Activated CD4-positive, alpha-beta T cell treated with anti-CD3 and anti-CD28 coated beads, Interleukin-2, amount 10 ng/mL, durations not matched to agents 7 days and 5 days (primary cell): ENCODE data around the gene PPP6R3. TPM values are rescaled to one million over a fixed set of nuclear protein-coding genes. Genes with fewer than 3 reads are reported as not detected.
A peak's percentile ranks its signal among the peaks of the same experiment; 100 is the strongest.
"Not testable (repeated sequence)": the region's sequence is repeated elsewhere in the genome, so short reads cannot be mapped to it uniquely, and the experiment has no call there.

ENCODE experiments used
- CTCF ChIA-PET: fragments of 350-600 bp; sonication (Branson Sonifier 250); formaldehyde crosslinking; loops from one replicate; lab custom pipeline; 2021; ENCODE audit warnings: antibody characterized with exemption; lab: Charles Lee
- POLR2A ChIA-PET: fragments of 350-600 bp; sonication (Branson Sonifier 250); formaldehyde crosslinking; loops from one replicate; lab custom pipeline; 2021; ENCODE audit warnings: antibody characterized with exemption; lab: Charles Lee
- DNase-seq: peaks from one replicate; pipeline ENCODE4 v3.0.0-alpha.2; 2020
- H3K27ac Mint-ChIP-seq: one replicate; pipeline ENCODE4 v1.8.0; 2021; ENCODE audit warnings: mild to moderate bottlenecking, moderate library complexity, mixed read lengths
- H3K27me3 Mint-ChIP-seq: one replicate; pipeline ENCODE4 v1.8.0; 2021; ENCODE audit warnings: mixed read lengths
- H3K36me3 Mint-ChIP-seq: one replicate; pipeline ENCODE4 v1.8.0; 2021; ENCODE audit warnings: low read depth, mixed read lengths
- H3K4me1 Mint-ChIP-seq: one replicate; pipeline ENCODE4 v1.8.0; 2021; ENCODE audit warnings: mixed read lengths
- H3K4me3 Mint-ChIP-seq: one replicate; pipeline ENCODE4 v1.8.0; 2021; ENCODE audit warnings: mild to moderate bottlenecking, moderate library complexity, mixed read lengths
- H3K9me3 Mint-ChIP-seq: one replicate; pipeline ENCODE4 v1.8.0; 2021; ENCODE audit warnings: mixed read lengths
- total RNA-seq, 2 experiments: library from RNA; stranded (reverse); gene quantifications; one replicate each; pipeline ENCODE4 v1.2.3, GENCODE V29; 2021

The PPP6R3 gene
- total RNA-seq, 2 experiments from 2014 or later, result 114 to 124 TPM

- H3K4me3 Mint-ChIP-seq, DNase-seq, H3K4me1 Mint-ChIP-seq, H3K27me3 Mint-ChIP-seq, H3K9me3 Mint-ChIP-seq, H3K36me3 Mint-ChIP-seq, POLR2A ChIA-PET, CTCF ChIA-PET, H3K27ac Mint-ChIP-seq: not testable (repeated sequence)
Observed at GRCh38 chr11:68628837-68629236, 168.3 kb downstream of the PPP6R3 start.

- H3K27me3 Mint-ChIP-seq, H3K27ac Mint-ChIP-seq, H3K4me1 Mint-ChIP-seq, DNase-seq, H3K9me3 Mint-ChIP-seq, POLR2A ChIA-PET, H3K4me3 Mint-ChIP-seq, H3K36me3 Mint-ChIP-seq, CTCF ChIA-PET: not testable (repeated sequence)
Observed at GRCh38 chr11:68632375-68632774, 171.8 kb downstream of the PPP6R3 start.

- H3K27ac Mint-ChIP-seq, result no peak overlapping the region
- peaks cover 8% of the 10 kb centered on the region for H3K27me3 Mint-ChIP-seq
- ChIA-PET CTCF (no interaction called here), POLR2A (no interaction called here)
- H3K36me3 Mint-ChIP-seq, result no peaks in the 10 kb centered on the region
- no peaks in the 10 kb centered on the region for H3K9me3 Mint-ChIP-seq
- peak; percentile 65 for DNase-seq
- H3K4me1 Mint-ChIP-seq, result no peaks in the 10 kb centered on the region
- no peak overlapping the region for H3K4me3 Mint-ChIP-seq
Observed at GRCh38 chr11:68632802-68633201, 172.2 kb downstream of the PPP6R3 start.

- H3K27me3 Mint-ChIP-seq, H3K9me3 Mint-ChIP-seq, POLR2A ChIA-PET, H3K4me3 Mint-ChIP-seq, CTCF ChIA-PET, H3K4me1 Mint-ChIP-seq, H3K36me3 Mint-ChIP-seq, H3K27ac Mint-ChIP-seq, DNase-seq: not testable (repeated sequence)
Observed at GRCh38 chr11:68634606-68635005, 174.1 kb downstream of the PPP6R3 start.

- DNase-seq, H3K36me3 Mint-ChIP-seq, H3K4me3 Mint-ChIP-seq, CTCF ChIA-PET, H3K4me1 Mint-ChIP-seq, POLR2A ChIA-PET, H3K27ac Mint-ChIP-seq, H3K27me3 Mint-ChIP-seq, H3K9me3 Mint-ChIP-seq: not testable (repeated sequence)
Observed at GRCh38 chr11:68635172-68635571, 174.6 kb downstream of the PPP6R3 start.

- DNase-seq, result not testable (repeated sequence)
Observed at GRCh38 chr11:68635883-68636282, 175.3 kb downstream of the PPP6R3 start.

GRCh38 chr11:68639322-68639721 lies 178.8 kb downstream of the PPP6R3 start:
- H3K36me3 Mint-ChIP-seq, H3K4me3 Mint-ChIP-seq, H3K27ac Mint-ChIP-seq, H3K27me3 Mint-ChIP-seq, DNase-seq, POLR2A ChIA-PET, CTCF ChIA-PET, H3K4me1 Mint-ChIP-seq, H3K9me3 Mint-ChIP-seq: not testable (repeated sequence)

More at GRCh38 chr11:68635883-68636282, 175.3 kb downstream of the PPP6R3 start:
- CTCF ChIA-PET, H3K27ac Mint-ChIP-seq, H3K9me3 Mint-ChIP-seq, H3K4me3 Mint-ChIP-seq, H3K4me1 Mint-ChIP-seq, H3K36me3 Mint-ChIP-seq, POLR2A ChIA-PET, H3K27me3 Mint-ChIP-seq: not testable (repeated sequence)

- POLR2A ChIA-PET, result no interaction called here
- Mint-ChIP-seq H3K27ac (no peak overlapping the region), H3K36me3 (no peaks in the 10 kb centered on the region), H3K4me3 (no peak overlapping the region), H3K9me3 (peaks cover 3% of the 10 kb centered on the region), H3K4me1 (no peaks in the 10 kb centered on the region), H3K27me3 (peaks cover 11% of the 10 kb centered on the region)
- DNase-seq, result no peak
- CTCF ChIA-PET, result no interaction called here
Observed at GRCh38 chr11:68641880-68642279, 181.3 kb downstream of the PPP6R3 start.

GRCh38 chr11:68643585-68643984 lies 183.0 kb downstream of the PPP6R3 start:
- H3K36me3 Mint-ChIP-seq, result no peaks in the 10 kb centered on the region
- ChIA-PET POLR2A (no interaction called here), CTCF (no interaction called here)
- H3K9me3 Mint-ChIP-seq, result peaks cover 6% of the 10 kb centered on the region
- H3K27ac Mint-ChIP-seq, result no peak overlapping the region
- peaks cover 19% of the 10 kb centered on the region for H3K27me3 Mint-ChIP-seq
- H3K4me1 Mint-ChIP-seq, result no peaks in the 10 kb centered on the region
- DNase-seq, result no peak
- H3K4me3 Mint-ChIP-seq, result no peak overlapping the region

GRCh38 chr11:68646832-68647231 lies 186.3 kb downstream of the PPP6R3 start:
- peaks cover 19% of the 10 kb centered on the region for H3K27me3 Mint-ChIP-seq
- DNase-seq, result no peak
- POLR2A ChIA-PET, result no interaction called here
- CTCF ChIA-PET, result no interaction called here
- no peak overlapping the region for H3K4me3 Mint-ChIP-seq
- peaks cover 6% of the 10 kb centered on the region for H3K9me3 Mint-ChIP-seq
- no peaks in the 10 kb centered on the region for H3K36me3 Mint-ChIP-seq
- H3K4me1 Mint-ChIP-seq, result no peaks in the 10 kb centered on the region
- no peak overlapping the region for H3K27ac Mint-ChIP-seq

- peaks cover 7% of the 10 kb centered on the region for H3K9me3 Mint-ChIP-seq
- POLR2A ChIA-PET, result no interaction called here
- H3K4me1 Mint-ChIP-seq, result no peaks in the 10 kb centered on the region
- no peaks in the 10 kb centered on the region for H3K36me3 Mint-ChIP-seq
- no peak overlapping the region for H3K4me3 Mint-ChIP-seq
- CTCF ChIA-PET, result interaction anchor here (0.8 kb wide), 1 partner anchor 28 kb away, joined by 3 read pairs; no protein-coding TSS in a partner anchor
- no peak overlapping the region for H3K27ac Mint-ChIP-seq
- H3K27me3 Mint-ChIP-seq, result peaks cover 16% of the 10 kb centered on the region
- DNase-seq, result no peak
Observed at GRCh38 chr11:68649851-68650555, 189.5 kb downstream of the PPP6R3 start.

GRCh38 chr11:68650801-68651200 lies 190.2 kb downstream of the PPP6R3 start:
- Mint-ChIP-seq H3K4me3 (no peak overlapping the region), H3K9me3 (peaks cover 10% of the 10 kb centered on the region), H3K36me3 (no peaks in the 10 kb centered on the region), H3K27me3 (peaks cover 16% of the 10 kb centered on the region), H3K27ac (no peak overlapping the region), H3K4me1 (no peaks in the 10 kb centered on the region)
- ChIA-PET POLR2A (no interaction called here), CTCF (no interaction called here)
- DNase-seq, result no peak

GRCh38 chr11:68651208-68651984 lies 190.8 kb downstream of the PPP6R3 start:
- CTCF ChIA-PET, result no interaction called here
- Mint-ChIP-seq H3K4me3 (no peak overlapping the region), H3K36me3 (no peaks in the 10 kb centered on the region), H3K27me3 (peaks cover 11% of the 10 kb centered on the region), H3K9me3 (peaks cover 9% of the 10 kb centered on the region), H3K27ac (no peak overlapping the region), H3K4me1 (no peaks in the 10 kb centered on the region)
- DNase-seq, result no peak
- POLR2A ChIA-PET, result no interaction called here
